ENCODE measurements around the gene FAM217A. TPM values are rescaled to one million over a fixed set of nuclear protein-coding genes. Genes with fewer than 3 reads are reported as not detected.

Gene FAM217A
- polyA plus RNA-seq, 1 donor (not counting 4 experiments of a cell fraction or from before 2014, with no cell fraction given), result not detected

GRCh38 chr6:4041480-4041879, 37.5 kb downstream of the FAM217A start:
- Histone ChIP-seq H3K27ac (ENCODE audit: control insufficient read depth, insufficient read depth, low read length) (no peak overlapping the region), H3K79me2 (ENCODE audit: control insufficient read depth, insufficient read depth, low read length) (peaks cover 31% of the 10 kb centered on the region), H3K9ac (ENCODE audit: control insufficient read depth, extremely low read depth, insufficient read depth, low read length) (no peak overlapping the region), H3K9me1 (ENCODE audit: control insufficient read depth, extremely low read depth, insufficient read depth, low read length) (no peaks in the 10 kb centered on the region), H2AFZ (ENCODE audit: control insufficient read depth, low read length) (no peak overlapping the region), H3K4me3 (ENCODE audit: control insufficient read depth in 2 of 3, extremely low read depth in 1 of 3, insufficient read depth in 2 of 3, low read depth in 1 of 3, low read length in 3 of 3) (no peak overlapping the region), H4K20me1 (ENCODE audit: control insufficient read depth, extremely low read depth, insufficient read depth, low read length) (peaks cover 5% of the 10 kb centered on the region), H3K4me2 (ENCODE audit: control insufficient read depth, extremely low read depth, insufficient read depth, low read depth, low read length) (no peak overlapping the region), H3K27me3 (ENCODE audit: control insufficient read depth, extremely low read depth, insufficient read depth, low read length) (no peaks in the 10 kb centered on the region), H3K4me1 (ENCODE audit: control insufficient read depth, extremely low read depth, insufficient read depth, low read length) (no peaks in the 10 kb centered on the region), H3K9me3 (ENCODE audit: control insufficient read depth, low read depth, low read length) (no peaks in the 10 kb centered on the region), H3K36me3 (ENCODE audit: control insufficient read depth in 2 of 2, extremely low read depth in 1 of 2, insufficient read depth in 2 of 2, low read length in 2 of 2) (peaks cover 25 to 45% of the 10 kb centered on the region in 2 experiments)
- TF ChIP-seq, protein P1, sequence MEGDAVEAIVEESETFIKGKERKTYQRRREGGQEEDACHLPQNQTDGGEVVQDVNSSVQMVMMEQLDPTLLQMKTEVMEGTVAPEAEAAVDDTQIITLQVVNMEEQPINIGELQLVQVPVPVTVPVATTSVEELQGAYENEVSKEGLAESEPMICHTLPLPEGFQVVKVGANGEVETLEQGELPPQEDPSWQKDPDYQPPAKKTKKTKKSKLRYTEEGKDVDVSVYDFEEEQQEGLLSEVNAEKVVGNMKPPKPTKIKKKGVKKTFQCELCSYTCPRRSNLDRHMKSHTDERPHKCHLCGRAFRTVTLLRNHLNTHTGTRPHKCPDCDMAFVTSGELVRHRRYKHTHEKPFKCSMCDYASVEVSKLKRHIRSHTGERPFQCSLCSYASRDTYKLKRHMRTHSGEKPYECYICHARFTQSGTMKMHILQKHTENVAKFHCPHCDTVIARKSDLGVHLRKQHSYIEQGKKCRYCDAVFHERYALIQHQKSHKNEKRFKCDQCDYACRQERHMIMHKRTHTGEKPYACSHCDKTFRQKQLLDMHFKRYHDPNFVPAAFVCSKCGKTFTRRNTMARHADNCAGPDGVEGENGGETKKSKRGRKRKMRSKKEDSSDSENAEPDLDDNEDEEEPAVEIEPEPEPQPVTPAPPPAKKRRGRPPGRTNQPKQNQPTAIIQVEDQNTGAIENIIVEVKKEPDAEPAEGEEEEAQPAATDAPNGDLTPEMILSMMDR (optimal IDR thresholded peaks at IDR 0.05 in 1 of 3, IDR thresholded peaks at IDR 0.05 in 1 of 3, conservative IDR thresholded peaks at IDR 0.05 in 1 of 3; ENCODE audit: extremely low read depth in 1 of 3, insufficient read depth in 2 of 3, low read length in 3 of 3), result no peak
- no peak for TF ChIP-seq EZH2 (IDR thresholded peaks at IDR 0.05; ENCODE audit: low read length)
- no peak for DNase-seq (ENCODE audit: low read depth, low spot score)
- FAIRE-seq, result no peak
- dilution Hi-C loops (cut with MboI; ENCODE audit: extremely low pct_ligation_motif_present, low sequenced_read_pairs), result no loop called here

GRCh38 chr6:4039348-4039747, 39.6 kb downstream of the FAM217A start:
- Histone ChIP-seq H3K36me3 (ENCODE audit: control insufficient read depth in 2 of 2, extremely low read depth in 1 of 2, insufficient read depth in 2 of 2, low read length in 2 of 2) (peaks cover 22 to 44% of the 10 kb centered on the region in 2 experiments), H3K9me1 (ENCODE audit: control insufficient read depth, extremely low read depth, insufficient read depth, low read length) (no peaks in the 10 kb centered on the region), H4K20me1 (ENCODE audit: control insufficient read depth, extremely low read depth, insufficient read depth, low read length) (peaks cover 11% of the 10 kb centered on the region), H3K4me1 (ENCODE audit: control insufficient read depth, extremely low read depth, insufficient read depth, low read length) (no peaks in the 10 kb centered on the region), H3K27me3 (ENCODE audit: control insufficient read depth, extremely low read depth, insufficient read depth, low read length) (no peaks in the 10 kb centered on the region), H2AFZ (ENCODE audit: control insufficient read depth, low read length) (no peak overlapping the region), H3K79me2 (ENCODE audit: control insufficient read depth, insufficient read depth, low read length) (peaks cover 44% of the 10 kb centered on the region), H3K4me3 (ENCODE audit: control insufficient read depth in 2 of 3, extremely low read depth in 1 of 3, insufficient read depth in 2 of 3, low read depth in 1 of 3, low read length in 3 of 3) (no peak overlapping the region), H3K9me3 (ENCODE audit: control insufficient read depth, low read depth, low read length) (no peaks in the 10 kb centered on the region), H3K4me2 (ENCODE audit: control insufficient read depth, extremely low read depth, insufficient read depth, low read depth, low read length) (no peak overlapping the region), H3K27ac (ENCODE audit: control insufficient read depth, insufficient read depth, low read length) (no peak overlapping the region), H3K9ac (ENCODE audit: control insufficient read depth, extremely low read depth, insufficient read depth, low read length) (no peak overlapping the region)
- no peak for FAIRE-seq
- dilution Hi-C loops (cut with MboI; ENCODE audit: extremely low pct_ligation_motif_present, low sequenced_read_pairs), result no loop called here
- no peak for TF ChIP-seq EZH2 (IDR thresholded peaks at IDR 0.05; ENCODE audit: low read length)
- TF ChIP-seq, protein P1 (optimal IDR thresholded peaks at IDR 0.05 in 1 of 3, IDR thresholded peaks at IDR 0.05 in 1 of 3, conservative IDR thresholded peaks at IDR 0.05 in 1 of 3; ENCODE audit: extremely low read depth in 1 of 3, insufficient read depth in 2 of 3, low read length in 3 of 3), result no peak
- no peak for DNase-seq (ENCODE audit: low read depth, low spot score)

All from keratinocyte (primary cell).